Measurements from ENCODE around the gene PTPN5.

Gene PTPN5

GRCh38 chr11:18772211-18772610, 19.4 kb downstream of the PTPN5 start:
- no peak for DNase-seq

GRCh38 chr11:18771266-18772035, 20.1 kb downstream of the PTPN5 start:
- no peak for DNase-seq

- no peak for DNase-seq
Observed at GRCh38 chr11:18770479-18771125, 21.0 kb downstream of the PTPN5 start.

- no peak for DNase-seq
Observed at GRCh38 chr11:18769802-18770456, 21.7 kb downstream of the PTPN5 start.

- no peak for DNase-seq
Observed at GRCh38 chr11:18768978-18769377, 22.6 kb downstream of the PTPN5 start.

GRCh38 chr11:18768472-18768901, 23.1 kb downstream of the PTPN5 start:
- no peak for DNase-seq

GRCh38 chr11:18766015-18766414, 25.6 kb downstream of the PTPN5 start:
- no peak for DNase-seq

- DNase-seq, result no peak
Observed at GRCh38 chr11:18765554-18765953, 26.0 kb downstream of the PTPN5 start.

- DNase-seq, result no peak
Observed at GRCh38 chr11:18761741-18762140, 29.9 kb downstream of the PTPN5 start.

- no peak for DNase-seq
Observed at GRCh38 chr11:18761144-18761543, 30.5 kb downstream of the PTPN5 start.

GRCh38 chr11:18757811-18758210, 33.8 kb downstream of the PTPN5 start:
- no peak for DNase-seq

GRCh38 chr11:18756889-18757288, 34.7 kb downstream of the PTPN5 start:
- DNase-seq, result no peak

GRCh38 chr11:18754308-18754707, 37.3 kb downstream of the PTPN5 start:
- DNase-seq, result no peak

GRCh38 chr11:18752502-18752901, 39.1 kb downstream of the PTPN5 start:
- no peak for DNase-seq

GRCh38 chr11:18750944-18751343, 40.7 kb downstream of the PTPN5 start:
- DNase-seq, result no peak

- no peak for DNase-seq
Observed at GRCh38 chr11:18749681-18750319, 41.8 kb downstream of the PTPN5 start.

- peak in 3 of 4 experiments; percentile 32 to 52 (median 51) for DNase-seq
Observed at GRCh38 chr11:18748766-18749365, 42.7 kb downstream of the PTPN5 start.

GRCh38 chr11:18745251-18745650, 46.3 kb downstream of the PTPN5 start:
- no peak for DNase-seq

GRCh38 chr11:18743900-18744514, 47.6 kb downstream of the PTPN5 start:
- no peak for DNase-seq

GRCh38 chr11:18743365-18743764, 48.2 kb downstream of the PTPN5 start:
- no peak for DNase-seq

- no peak for DNase-seq
Observed at GRCh38 chr11:18741783-18742182, 49.8 kb downstream of the PTPN5 start.

- DNase-seq, result no peak
Observed at GRCh38 chr11:18739685-18740084, 51.9 kb downstream of the PTPN5 start.

GRCh38 chr11:18737642-18738041, 54.0 kb downstream of the PTPN5 start:
- DNase-seq, result no peak

All from activated CD4-positive, CD25-positive, alpha-beta regulatory T cell (primary cell).